ENCODE measurements around the gene ZSCAN2. TPM values are rescaled to one million over a fixed set of nuclear protein-coding genes. Genes with fewer than 3 reads are reported as not detected.

Gene ZSCAN2
- total RNA-seq, result 8.1 and 9.7 TPM in 2 replicates

GRCh38 chr15:84600687-84601554, at the start of gene ZSCAN2:
TSS of gene ZSCAN2 (plus strand) at chr15:84601009. CDS start at chr15:84603928, 2,919 bp downstream.

GRCh38 chr15:84653910-84654688, 53.3 kb downstream of the ZSCAN2 start, which contains the start of gene WDR73:
TSS of gene WDR73 (minus strand) at chr15:84654283. CDS start at chr15:84654274, 9 bp downstream.

GRCh38 chr15:84658080-84658787, 57.4 kb downstream of the ZSCAN2 start, which contains the start of gene NMB:
TSS of gene NMB (minus strand) at chr15:84658199. CDS start at chr15:84658152, 47 bp downstream.

Other genes with a start within 250 kb of the ZSCAN2 start
- 27.3 and 34.9 TPM in 2 replicates for gene WDR73, start 53.3 kb downstream of the ZSCAN2 start, total RNA-seq
- 3.6 and 6.8 TPM in 2 replicates for gene NMB, start 57.2 kb downstream of the ZSCAN2 start, total RNA-seq
- gene SEC11A, start 115.1 kb downstream of the ZSCAN2 start, total RNA-seq, result 142 and 272 TPM in 2 replicates
- 4.7 and 6.5 TPM in 2 replicates for gene ZNF592, start 147.6 kb downstream of the ZSCAN2 start, total RNA-seq
- gene ALPK3, start 216.3 kb downstream of the ZSCAN2 start, total RNA-seq, result 0.33 and 0.87 TPM in 2 replicates

All from smooth muscle cell of trachea (primary cell).